H1 (cell line): Measurements from ENCODE around the gene ADSS2. TPM values are rescaled to one million over a fixed set of nuclear protein-coding genes. Genes with fewer than 3 reads are reported as not detected.

Experiments used
- CTCF ChIA-PET: fragments of 300-600 bp; sonication (Branson Sonifier 250); formaldehyde crosslinking; loops from one replicate; lab custom pipeline; 2021; ENCODE audit not compliant: partially characterized antibody; lab: Charles Lee
- POLR2A ChIA-PET: fragments of 300-600 bp; sonication (Branson Sonifier 250); formaldehyde crosslinking; loops from one replicate; lab custom pipeline; 2021; ENCODE audit warnings: inconsistent platforms; ENCODE audit not compliant: partially characterized antibody; lab: Charles Lee
- DNase-seq, 2 experiments: peaks; one replicate each; pipeline versions ENCODE4 v3.0.0 to v3.0.0-alpha.2; 2010 to 2022; ENCODE audit warnings: low spot score in 2 of 2, low read depth in 1 of 2, mixed read lengths in 1 of 2
- FAIRE-seq: peaks from 2 replicates; lab custom pipeline; 2011; peaks lifted over from hg19 to GRCh38; lab: Jason Lieb, UNC
- H2AFZ ChIP-seq: 2 replicates; pipeline ENCODE4 v1.8.1; 2012; ENCODE audit warnings: low read length, inconsistent platforms
- H2AK5ac ChIP-seq: 2 replicates; pipeline ENCODE4 v1.6.1; 2013; ENCODE audit warnings: low read depth, low read length
- H2BK120ac ChIP-seq: replicated peaks from 2 replicates; pipeline ENCODE3; 2013; ENCODE audit warnings: low read depth, low read length, inconsistent platforms
- H2BK12ac ChIP-seq: 2 replicates; pipeline ENCODE4 v1.6.1; 2013; ENCODE audit warnings: low read depth, low read length
- H2BK15ac ChIP-seq: 2 replicates; pipeline ENCODE4 v1.6.1; 2013; ENCODE audit warnings: low read length
- H2BK20ac ChIP-seq: 2 replicates; pipeline ENCODE4 v1.6.1; 2013; ENCODE audit warnings: low read length
- H2BK5ac ChIP-seq: 2 replicates; pipeline ENCODE4 v1.6.1; 2013; ENCODE audit warnings: low read depth, low read length
- H3K14ac ChIP-seq: 2 replicates; pipeline ENCODE4 v1.6.1; 2013; ENCODE audit warnings: inconsistent platforms; ENCODE audit not compliant: insufficient read length
- H3K18ac ChIP-seq: 2 replicates; pipeline ENCODE4 v1.6.1; 2013; ENCODE audit warnings: low read length; ENCODE audit errors: extremely low read depth
- H3K23ac ChIP-seq: 2 replicates; pipeline ENCODE4 v1.6.1; 2013; ENCODE audit warnings: inconsistent platforms; ENCODE audit not compliant: insufficient read length
- H3K23me2 ChIP-seq: 2 replicates; pipeline ENCODE4 v1.6.1; 2013; ENCODE audit warnings: low read depth, low read length
- H3K27ac ChIP-seq: 2 replicates; pipeline ENCODE4 v1.6.1; 2011; ENCODE audit warnings: low read depth, low read length, inconsistent platforms
- H3K27me3 ChIP-seq, 4 experiments: replicated peaks in 1 of 4; 1 replicate in 1 of 4; 2 replicates in 3 of 4; pipeline versions ENCODE4 v1.6.1 to v1.8.1; 2011 to 2013; ENCODE audit warnings: low read length in 3 of 4, mild to moderate bottlenecking in 3 of 4, inconsistent platforms in 2 of 4, mixed read lengths in 2 of 4, moderate library complexity in 1 of 4; ENCODE audit not compliant: control insufficient read depth in 3 of 4, insufficient read depth in 3 of 4; ENCODE audit errors: extremely low read depth in 1 of 4
- H3K36me3 ChIP-seq, 4 experiments: 2 replicates each; pipeline versions ENCODE4 v1.6.1 to v1.8.1; 2011 to 2013; ENCODE audit warnings: mild to moderate bottlenecking in 4 of 4, low read length in 3 of 4, moderate library complexity in 2 of 4, control low read depth in 1 of 4, inconsistent platforms in 1 of 4; ENCODE audit not compliant: insufficient read depth in 4 of 4, control insufficient read depth in 2 of 4
- H3K4ac ChIP-seq: replicated peaks from 2 replicates; pipeline ENCODE3; 2013; ENCODE audit warnings: low read length, low read depth, mixed read lengths, inconsistent platforms; ENCODE audit not compliant: insufficient read length
- H3K4me1 ChIP-seq, 4 experiments: replicated peaks in 1 of 4; 1 replicate in 1 of 4; 2 replicates in 3 of 4; pipeline versions ENCODE4 v1.6.1 to v1.8.1; 2011 to 2013; ENCODE audit warnings: low read length in 3 of 4, inconsistent platforms in 2 of 4, mixed read lengths in 1 of 4; ENCODE audit not compliant: insufficient read depth in 4 of 4, control insufficient read depth in 3 of 4
- H3K4me2 ChIP-seq, 2 experiments: 2 replicates each; pipeline versions ENCODE4 v1.6.1 to v1.8.1; 2011 to 2013; ENCODE audit warnings: low read depth in 2 of 2, low read length in 2 of 2, control low read depth in 1 of 2, inconsistent platforms in 1 of 2, mild to moderate bottlenecking in 1 of 2; ENCODE audit not compliant: insufficient read depth in 1 of 2
- H3K4me3 ChIP-seq, 4 experiments: fragments of 200-600, 300-600 bp in 1 of 4; sonication (generic), shearing (Covaris generic), sonication (Bioruptor Twin) in 1 of 4; 2 replicates each; pipeline versions ENCODE4 v1.5.1 to v1.8.1; 2011 to 2016; ENCODE audit warnings: low read length in 4 of 4, low read depth in 3 of 4, control low read depth in 2 of 4, inconsistent platforms in 2 of 4, mild to moderate bottlenecking in 2 of 4, mixed read lengths in 1 of 4, moderate library complexity in 1 of 4; ENCODE audit not compliant: insufficient read depth in 2 of 4; ENCODE audit errors: extremely low read depth in 1 of 4
- H3K56ac ChIP-seq: replicated peaks from 2 replicates; pipeline ENCODE3; 2013; ENCODE audit warnings: low read depth, mild to moderate bottlenecking, mixed read lengths, low read length, inconsistent platforms; ENCODE audit not compliant: insufficient read length
- H3K79me1 ChIP-seq: 2 replicates; pipeline ENCODE4 v1.6.1; 2013; ENCODE audit warnings: low read depth, low read length, control low read depth
- H3K79me2 ChIP-seq, 2 experiments: 2 replicates each; pipeline versions ENCODE4 v1.6.1 to v1.8.1; 2012 to 2013; ENCODE audit warnings: low read length in 2 of 2, mild to moderate bottlenecking in 2 of 2, inconsistent platforms in 1 of 2; ENCODE audit not compliant: insufficient read depth in 2 of 2, control insufficient read depth in 1 of 2
- H3K9ac ChIP-seq, 4 experiments: replicated peaks in 1 of 4; 1 replicate in 1 of 4; 2 replicates in 3 of 4; pipeline versions ENCODE4 v1.6.1 to v1.8.1; 2011 to 2013; ENCODE audit warnings: low read depth in 3 of 4, low read length in 3 of 4, control low read depth in 2 of 4, mild to moderate bottlenecking in 2 of 4, moderate library complexity in 2 of 4, inconsistent platforms in 1 of 4; ENCODE audit errors: extremely low read depth in 1 of 4
- H3K9me3 ChIP-seq, 2 experiments: 2 replicates each; pipeline versions ENCODE4 v1.6.1 to v1.8.1; 2012 to 2013; ENCODE audit warnings: mild to moderate bottlenecking in 2 of 2, moderate library complexity in 2 of 2, control low read depth in 1 of 2, inconsistent platforms in 1 of 2, low read depth in 1 of 2, low read length in 1 of 2, mixed read lengths in 1 of 2; ENCODE audit not compliant: insufficient read depth in 2 of 2
- H4K20me1 ChIP-seq, 2 experiments: replicated peaks in 1 of 2; 2 replicates each; pipeline versions ENCODE3 to v1.8.1; 2011 to 2013; ENCODE audit warnings: inconsistent platforms in 2 of 2, low read length in 2 of 2, mild to moderate bottlenecking in 1 of 2; ENCODE audit not compliant: insufficient read depth in 2 of 2, control insufficient read depth in 1 of 2
- H4K5ac ChIP-seq: 2 replicates; pipeline ENCODE4 v1.6.1; 2013; ENCODE audit warnings: low read length, low read depth, mixed read lengths, inconsistent platforms; ENCODE audit not compliant: insufficient read length
- H4K8ac ChIP-seq: 2 replicates; pipeline ENCODE4 v1.8.0; 2013; ENCODE audit warnings: mild to moderate bottlenecking, moderate library complexity, low read length, inconsistent platforms; ENCODE audit not compliant: insufficient read depth; ENCODE audit errors: extremely low read depth
- H4K91ac ChIP-seq: replicated peaks from 2 replicates; pipeline ENCODE3; 2013; ENCODE audit warnings: low read length, mixed read lengths, inconsistent platforms; ENCODE audit not compliant: insufficient read length
- SRF ChIP-seq: IDR thresholded peaks from 2 replicates; pipeline ENCODE4 v1.6.1; 2011; ENCODE audit warnings: mild to moderate bottlenecking, low read depth, low read length, moderate library complexity
- TBP ChIP-seq: IDR thresholded peaks from 2 replicates; pipeline ENCODE4 v1.6.1; 2011; ENCODE audit warnings: low read depth, low read length, improper control_type of control experiment
- WGBS, 2 experiments: shearing (Covaris generic) in 1 of 2; methylation state at CpG; one replicate each; pipeline versions ENCODE4 v1.1.6 to v1.1.7; 2013 to 2015; ENCODE audit warnings: low lambda C conversion rate in 2 of 2, mixed read lengths in 2 of 2, inconsistent platforms in 1 of 2, low coverage in 1 of 2, missing lambda C conversion rate in 1 of 2; ENCODE audit not compliant: insufficient replicate concordance in 2 of 2, insufficient coverage in 1 of 2, insufficient read length in 1 of 2; ENCODE audit errors: extremely low coverage in 1 of 2, missing lambda C conversion rate in 1 of 2; 5-methylcytosine and 5-hydroxymethylcytosine counted together
- polyA plus RNA-seq, 7 experiments: library from polyadenylated mRNA; depleted of rRNA in 3 of 7; stranded (reverse) in 5 of 7; unstranded in 2 of 7; fragments of >200 nt in 5 of 7; fragments of 200-250 nt in 2 of 7; gene quantifications; 1 replicate in 5 of 7; 2 replicates in 1 of 7; 4 replicates in 1 of 7; pipeline versions ENCODE4 v1.2.1 to v1.2.3, GENCODE V29; 2011 to 2013; ENCODE audit warnings: missing spikeins in 2 of 7, mixed read lengths in 2 of 7
- total RNA-seq: library from RNA; stranded (reverse); fragmentation: NEBNext Ultra II Directional; extraction: Animal tissue kit (Norgen Biotek cat#: 25700); gene quantifications from 2 replicates; pipeline ENCODE4 v1.2.1, GENCODE V29; 2021
- TF ChIP-seq, protein P1 (sequence below): IDR thresholded peaks from 2 replicates; pipeline ENCODE4 v1.6.1; 2012; ENCODE audit warnings: inconsistent platforms

The ADSS2 gene
- total and polyA plus RNA-seq, 2 of the 8 experiments (the other 6 are each of a cell fraction or from before 2014, with no cell fraction given) = 29.8 to 108 TPM

- FAIRE-seq (peak; percentile 81), DNase-seq (peak; percentile 98 to 99)
- peak overlapping the region; percentile 51 to 74; a peak in 3 of 4 replicates for H3K4me2 ChIP-seq
- H2BK15ac ChIP-seq = no peak overlapping the region
- no peak overlapping the region for H3K56ac ChIP-seq
- H3K18ac ChIP-seq = no peak overlapping the region
- no peak overlapping the region for H4K8ac ChIP-seq
- no peak overlapping the region for H3K23ac ChIP-seq
- no peaks in the 10 kb centered on the region for H3K9me3 ChIP-seq
- H3K14ac ChIP-seq = no peak overlapping the region
- H4K91ac ChIP-seq = no peak overlapping the region
- H4K20me1 ChIP-seq = peaks cover 0 to 3% of the 10 kb centered on the region in 2 experiments
- H2AK5ac ChIP-seq = no peak overlapping the region
- H2BK120ac ChIP-seq = peak overlapping the region; percentile 71
- no peak overlapping the region for H2BK20ac ChIP-seq
- 11% methylated on average over 29 of the region's 47 CpGs; no CpG with 5 or more reads in 1 of the 2 experiments for WGBS, 2 experiments
- peaks cover 1 to 24% (median 20%) of the 10 kb centered on the region in 4 experiments; a peak in 4 of 7 replicates for H3K4me1 ChIP-seq
- CTCF ChIA-PET = no interaction called here
- H3K27ac ChIP-seq = no peak overlapping the region
- peak overlapping the region; percentile 4 to 94 (median 52); a peak in 5 of 8 replicates for H3K4me3 ChIP-seq
- no peak overlapping the region for H3K9ac ChIP-seq
- H3K27me3 ChIP-seq = no peaks in the 10 kb centered on the region
- POLR2A ChIA-PET = interaction anchor here (0.6 to 1.2 kb wide), 2 partner anchors 10 to 101 kb away, joined by 3 to 4 read pairs; no protein-coding TSS in a partner anchor
- no peak overlapping the region for H4K5ac ChIP-seq
- H3K36me3 ChIP-seq = peaks cover 0 to 12% (median 0%) of the 10 kb centered on the region in 4 experiments; a peak in 1 of 8 replicates
- no peak overlapping the region for H2BK12ac ChIP-seq
- peaks cover 5 to 41% of the 10 kb centered on the region in 2 experiments for H3K79me2 ChIP-seq
- no peak overlapping the region for H2BK5ac ChIP-seq
- no peaks in the 10 kb centered on the region for H3K79me1 ChIP-seq
- H2AFZ ChIP-seq = peak overlapping the region; percentile 31; the same call in 1 of the 2 replicates
- peaks cover 2% of the 10 kb centered on the region; the same call in 1 of the 2 replicates for H3K23me2 ChIP-seq
- H3K4ac ChIP-seq = no peak overlapping the region
- TF ChIP-seq, protein P1, sequence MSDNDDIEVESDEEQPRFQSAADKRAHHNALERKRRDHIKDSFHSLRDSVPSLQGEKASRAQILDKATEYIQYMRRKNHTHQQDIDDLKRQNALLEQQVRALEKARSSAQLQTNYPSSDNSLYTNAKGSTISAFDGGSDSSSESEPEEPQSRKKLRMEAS = peak; percentile 11; the same call in 1 of the 2 replicates
- 0 out of 2 replicates have a peak, but pooled peaks have one; percentile 25 for TF ChIP-seq SRF
- no peak for TF ChIP-seq TBP
These were observed 464 bp upstream of the ADSS2 start for GRCh38 chr1:244451951-244452795.
